Measurements from ENCODE around the gene CACNA1C.

Gene CACNA1C

DNA sequence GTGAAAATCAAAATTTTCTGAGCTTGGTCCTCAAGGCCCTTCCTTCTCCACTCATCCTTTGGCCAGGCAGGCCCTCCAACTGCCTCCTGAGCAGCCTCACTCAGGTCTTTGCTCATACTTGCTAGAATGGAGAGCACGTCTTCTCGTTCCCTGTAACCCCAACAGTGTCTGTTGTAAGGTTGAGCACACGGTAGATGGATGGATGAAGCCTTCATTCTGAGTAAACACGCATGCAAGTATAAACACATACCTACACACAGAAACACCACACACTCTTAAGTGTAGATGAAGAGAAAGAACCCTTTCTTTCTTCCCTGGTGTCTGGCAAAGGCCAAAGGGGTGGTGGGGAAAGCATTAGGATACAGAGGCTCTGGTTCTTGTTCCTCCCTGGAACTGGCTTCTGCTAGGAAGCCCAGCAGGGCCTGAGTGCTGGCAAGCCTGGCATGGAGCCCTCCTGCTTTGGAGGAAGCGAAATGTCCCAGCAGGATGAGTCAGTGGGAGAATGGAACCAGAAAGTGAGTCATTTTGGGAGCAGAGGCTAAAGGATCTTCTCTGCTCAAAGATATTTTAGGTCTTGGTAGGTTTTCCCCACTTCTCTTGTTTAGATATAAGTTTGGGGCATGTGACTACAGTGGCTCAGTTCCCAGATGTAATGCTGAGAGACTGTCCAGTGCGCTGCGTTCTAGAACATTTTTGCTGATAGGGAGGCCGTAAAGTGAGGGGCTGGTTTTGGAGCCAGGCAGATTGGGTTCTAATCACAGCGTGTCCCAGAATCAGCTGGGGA is 127.4 kb downstream of the CACNA1C start:
- TF ChIP-seq, protein P1, sequence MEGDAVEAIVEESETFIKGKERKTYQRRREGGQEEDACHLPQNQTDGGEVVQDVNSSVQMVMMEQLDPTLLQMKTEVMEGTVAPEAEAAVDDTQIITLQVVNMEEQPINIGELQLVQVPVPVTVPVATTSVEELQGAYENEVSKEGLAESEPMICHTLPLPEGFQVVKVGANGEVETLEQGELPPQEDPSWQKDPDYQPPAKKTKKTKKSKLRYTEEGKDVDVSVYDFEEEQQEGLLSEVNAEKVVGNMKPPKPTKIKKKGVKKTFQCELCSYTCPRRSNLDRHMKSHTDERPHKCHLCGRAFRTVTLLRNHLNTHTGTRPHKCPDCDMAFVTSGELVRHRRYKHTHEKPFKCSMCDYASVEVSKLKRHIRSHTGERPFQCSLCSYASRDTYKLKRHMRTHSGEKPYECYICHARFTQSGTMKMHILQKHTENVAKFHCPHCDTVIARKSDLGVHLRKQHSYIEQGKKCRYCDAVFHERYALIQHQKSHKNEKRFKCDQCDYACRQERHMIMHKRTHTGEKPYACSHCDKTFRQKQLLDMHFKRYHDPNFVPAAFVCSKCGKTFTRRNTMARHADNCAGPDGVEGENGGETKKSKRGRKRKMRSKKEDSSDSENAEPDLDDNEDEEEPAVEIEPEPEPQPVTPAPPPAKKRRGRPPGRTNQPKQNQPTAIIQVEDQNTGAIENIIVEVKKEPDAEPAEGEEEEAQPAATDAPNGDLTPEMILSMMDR (IDR thresholded peaks at IDR 0.05; ENCODE audit: low read depth, low read length): no peak
- no peak overlapping the region for H3K4me3 ChIP-seq (replicated peaks in 1 of 2; ENCODE audit: low read depth in 2 of 2, low read length in 2 of 2)
- DNase-seq (ENCODE audit: low read depth in 2 of 2): peak; percentile 92 to 96

DNA sequence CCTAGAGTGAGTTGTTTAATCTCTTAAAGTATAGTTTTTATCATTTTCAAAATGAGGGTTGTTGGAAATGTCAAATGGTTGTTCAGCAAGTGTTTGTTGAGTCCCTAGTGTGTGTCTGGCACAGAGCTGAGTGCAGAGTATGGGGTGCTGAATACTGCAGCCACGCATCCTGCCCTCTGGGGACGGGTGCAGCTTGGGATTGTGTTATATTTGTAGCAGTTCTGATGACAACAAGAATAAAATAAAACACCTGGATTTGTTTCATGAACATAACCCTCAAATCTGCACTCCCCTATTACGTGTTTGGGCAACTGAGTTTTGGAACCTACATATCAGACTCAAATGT is 127.9 kb downstream of the CACNA1C start:
- TF ChIP-seq, protein P1 (IDR thresholded peaks at IDR 0.05; ENCODE audit: low read depth, low read length): no peak
- H3K4me3 ChIP-seq (replicated peaks in 1 of 2; ENCODE audit: low read depth in 2 of 2, low read length in 2 of 2): no peak overlapping the region
- DNase-seq (ENCODE audit: low read depth in 2 of 2): no peak

- TF ChIP-seq, protein P1 (IDR thresholded peaks at IDR 0.05; ENCODE audit: low read depth, low read length): peak; percentile 24
- no peak overlapping the region for H3K4me3 ChIP-seq (replicated peaks in 1 of 2; ENCODE audit: low read depth in 2 of 2, low read length in 2 of 2)
- peak; percentile 62 to 74 for DNase-seq (ENCODE audit: low read depth in 2 of 2)
Measured at GRCh38 chr12:2183556-2184541, 131.1 kb downstream of the CACNA1C start.

DNA sequence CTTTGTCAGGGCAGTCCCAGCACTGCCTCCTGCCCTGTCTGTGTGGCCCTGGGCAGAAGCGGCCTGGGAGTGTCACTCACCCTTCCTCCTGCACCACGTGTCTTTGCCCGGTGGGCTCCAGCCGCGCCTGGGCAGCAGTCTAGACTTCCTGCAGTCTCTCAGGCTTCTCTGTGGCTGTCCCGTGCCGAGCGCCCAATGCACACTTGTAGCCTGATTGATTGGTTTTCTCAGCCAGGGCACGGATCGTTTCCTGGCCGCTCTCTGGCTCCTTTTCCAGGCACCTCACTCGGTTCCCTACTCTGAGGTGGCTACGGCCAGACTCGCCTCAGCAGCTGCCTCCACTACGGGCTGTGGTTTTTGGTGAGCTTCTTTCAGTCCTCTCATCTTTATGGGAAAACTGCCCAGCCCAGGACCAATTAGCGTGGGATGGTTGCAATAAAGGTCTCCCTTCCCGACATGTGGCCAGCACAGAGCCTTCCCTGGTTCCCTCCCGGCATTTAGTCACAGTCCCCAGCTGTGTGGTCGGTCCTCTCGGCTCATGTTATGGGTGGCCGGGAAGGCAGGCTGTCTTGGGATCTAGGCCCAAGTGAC is 133.1 kb downstream of the CACNA1C start:
- TF ChIP-seq, protein P1 (IDR thresholded peaks at IDR 0.05; ENCODE audit: low read depth, low read length): no peak
- no peak for DNase-seq (ENCODE audit: low read depth in 2 of 2)
- H3K4me3 ChIP-seq (replicated peaks in 1 of 2; ENCODE audit: low read depth in 2 of 2, low read length in 2 of 2): no peak overlapping the region

- TF ChIP-seq, protein P1 (IDR thresholded peaks at IDR 0.05; ENCODE audit: low read depth, low read length): no peak
- no peak for DNase-seq (ENCODE audit: low read depth in 2 of 2)
- H3K4me3 ChIP-seq (replicated peaks in 1 of 2; ENCODE audit: low read depth in 2 of 2, low read length in 2 of 2): no peak overlapping the region
Measured at GRCh38 chr12:2187195-2187945, 134.6 kb downstream of the CACNA1C start.

DNA sequence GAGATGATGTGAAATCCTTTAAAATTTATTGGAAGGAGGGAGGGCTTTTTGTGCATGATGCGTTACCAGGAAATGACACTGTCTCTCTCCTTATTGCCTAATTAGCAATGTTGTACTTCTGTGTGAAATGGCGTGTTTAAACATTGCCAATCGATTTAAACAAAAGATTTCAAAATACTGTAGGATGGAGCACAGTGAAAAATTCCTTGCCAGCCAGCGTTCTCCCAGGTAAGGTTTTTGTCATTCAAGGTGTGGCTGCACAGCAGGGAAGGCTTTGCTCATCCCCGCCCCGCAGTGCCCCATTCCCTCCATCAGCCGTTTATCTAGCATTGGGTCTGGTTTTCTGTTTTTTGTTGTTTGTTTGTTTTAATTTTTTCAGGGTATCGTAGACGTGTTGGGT is 137.3 kb downstream of the CACNA1C start:
- no peak for DNase-seq (ENCODE audit: low read depth in 2 of 2)
- TF ChIP-seq, protein P1 (IDR thresholded peaks at IDR 0.05; ENCODE audit: low read depth, low read length): no peak
- no peak overlapping the region for H3K4me3 ChIP-seq (replicated peaks in 1 of 2; ENCODE audit: low read depth in 2 of 2, low read length in 2 of 2)
